Brain microvascular endothelial cell (primary cell): ENCODE measurements around the gene MED14.

ENCODE experiments used
- DNase-seq: peaks from one replicate; pipeline ENCODE4 v3.0.0-alpha.2; 2020
- H3K27ac ChIP-seq: fragments of 250-450 bp; sonication (Bioruptor Pico); 2 replicates; pipeline ENCODE4 v1.5.1; 2020; ENCODE audit warnings: mild to moderate bottlenecking, moderate library complexity
- H3K27me3 ChIP-seq: fragments of 250-450 bp; sonication (Bioruptor Pico); replicated peaks from 2 replicates; pipeline ENCODE4 v1.5.1; 2020; ENCODE audit warnings: mild to moderate bottlenecking
- H3K36me3 ChIP-seq: fragments of 250-450 bp; sonication (Bioruptor Pico); replicated peaks from 2 replicates; pipeline ENCODE4 v1.5.1; 2020; ENCODE audit warnings: mild to moderate bottlenecking
- H3K4me3 ChIP-seq: 2 replicates; pipeline ENCODE4 v1.5.1; 2011; ENCODE audit warnings: low read depth, mild to moderate bottlenecking, control low read depth, low read length, moderate library complexity
- CTCF ChIP-seq: IDR thresholded peaks from 2 replicates; pipeline ENCODE4 v1.5.1; 2011; ENCODE audit warnings: low read depth, mild to moderate bottlenecking, moderate library complexity, low read length, control low read depth, inconsistent platforms; ENCODE audit errors: missing control alignments
- in situ Hi-C: cut with HindIII; loops from 2 replicates; pipeline ENCODE4 v1.10.0; 2017; ENCODE audit warnings: low sequenced_read_pairs, low pct_ligation_motif_present

MED14 gene

GRCh38 chrX:40661489-40661888 lies 73.9 kb downstream of the MED14 start:
- in situ Hi-C loops, result no loop called here
- H3K4me3 ChIP-seq, result no peak overlapping the region
- H3K36me3 ChIP-seq, result peaks cover 16% of the 10 kb centered on the region
- no peak for TF ChIP-seq CTCF
- no peaks in the 10 kb centered on the region for H3K27me3 ChIP-seq
- no peak for DNase-seq
- H3K27ac ChIP-seq, result no peak overlapping the region

GRCh38 chrX:40660381-40660780 lies 75.0 kb downstream of the MED14 start:
- in situ Hi-C loops, result no loop called here

GRCh38 chrX:40653535-40653934 lies 81.8 kb downstream of the MED14 start:
- no peak for DNase-seq
- Histone ChIP-seq H3K36me3 (peaks cover 8% of the 10 kb centered on the region), H3K27me3 (no peaks in the 10 kb centered on the region), H3K4me3 (no peak overlapping the region), H3K27ac (no peak overlapping the region)
- in situ Hi-C loops, result no loop called here
- no peak for TF ChIP-seq CTCF

More at GRCh38 chrX:40660381-40660780, 75.0 kb downstream of the MED14 start:
- Histone ChIP-seq H3K4me3 (no peak overlapping the region), H3K36me3 (peaks cover 11% of the 10 kb centered on the region), H3K27me3 (no peaks in the 10 kb centered on the region), H3K27ac (no peak overlapping the region)
- TF ChIP-seq CTCF, result no peak
- DNase-seq, result no peak

- TF ChIP-seq CTCF, result no peak
- H3K4me3 ChIP-seq, result no peak overlapping the region
- H3K27me3 ChIP-seq, result no peaks in the 10 kb centered on the region
- no peak overlapping the region for H3K27ac ChIP-seq
- in situ Hi-C loops, result no loop called here
- peaks cover 8% of the 10 kb centered on the region for H3K36me3 ChIP-seq
- no peak for DNase-seq
Measured at GRCh38 chrX:40652664-40653063, 82.7 kb downstream of the MED14 start.

GRCh38 chrX:40651620-40652223 lies 83.6 kb downstream of the MED14 start:
- in situ Hi-C loops, result no loop called here
- H3K27me3 ChIP-seq, result no peaks in the 10 kb centered on the region
- peaks cover 5% of the 10 kb centered on the region for H3K36me3 ChIP-seq
- no peak overlapping the region for H3K27ac ChIP-seq
- H3K4me3 ChIP-seq, result no peak overlapping the region
- DNase-seq, result peak; percentile 61
- TF ChIP-seq CTCF, result peak; percentile 72
